GM18508 (cell line): Measurements from ENCODE around the gene HINFP.

Source experiments
- ATAC-seq: cut with Tn5 transposase; IDR thresholded peaks from one replicate; pipeline ENCODE4 v1.9.1; 2021; ENCODE audit warnings: moderate number of reproducible peaks; ENCODE audit not compliant: insufficient read depth, unreplicated experiment

The HINFP gene

GRCh38 chr11:119121008-119121810, at the start of gene HINFP:
Gene HINFP, plus strand, starts transcription at chr11:119121580. Its CDS starts 5,365 bp downstream, at chr11:119126945.
- ATAC-seq = peak; percentile 68

DNA sequence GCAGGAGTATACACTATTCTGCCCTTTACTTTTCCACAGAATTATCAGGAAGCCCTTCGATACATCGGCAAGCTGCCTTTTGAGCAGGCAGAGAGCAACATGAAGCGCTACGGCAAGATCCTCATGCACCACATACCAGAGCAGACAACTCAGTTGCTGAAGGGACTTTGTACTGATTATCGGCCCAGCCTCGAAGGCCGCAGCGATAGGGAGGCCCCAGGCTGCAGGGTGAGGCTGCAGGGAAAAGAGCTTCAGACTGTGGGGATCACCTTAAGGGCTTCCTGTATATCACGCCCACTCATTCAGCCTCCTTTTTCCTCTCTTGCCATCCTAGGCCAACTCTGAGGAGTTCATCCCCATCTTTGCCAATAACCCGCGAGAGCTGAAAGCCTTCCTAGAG, 43.5 kb upstream of the HINFP start:
- ATAC-seq = no peak

GRCh38 chr11:119078675-119079420, 42.5 kb upstream of the HINFP start:
- ATAC-seq = no peak

DNA sequence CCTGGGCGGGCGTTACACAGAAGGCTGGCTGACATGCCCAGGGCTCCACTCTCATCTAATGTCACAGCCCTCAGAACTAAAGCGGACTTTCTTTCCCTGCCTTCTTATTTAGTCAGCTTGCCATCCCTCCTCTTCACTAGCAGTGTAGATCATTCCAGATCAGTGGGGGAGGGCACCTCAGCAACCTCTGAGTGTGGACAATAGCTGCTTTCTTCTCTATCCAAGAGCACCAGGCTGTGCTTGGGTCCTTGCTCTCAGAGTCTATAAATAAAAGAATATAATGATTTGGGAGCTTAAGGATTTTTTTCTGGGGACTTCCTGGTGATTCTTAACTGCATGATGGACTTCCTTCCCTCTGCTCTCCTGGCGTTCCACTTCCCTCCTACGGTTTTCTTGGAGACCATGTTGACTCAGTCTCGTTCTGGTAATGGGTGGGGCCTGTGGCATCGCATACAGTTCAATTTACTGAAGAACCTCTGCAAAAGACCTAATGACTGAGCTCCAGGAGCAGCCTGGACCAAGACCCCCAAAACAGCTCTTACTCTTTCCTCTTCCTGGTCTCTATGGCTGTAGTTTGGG, 39.6 kb upstream of the HINFP start:
- ATAC-seq = no peak

- ATAC-seq = peak; percentile 71
Measured at GRCh38 chr11:119084663-119085436, 36.5 kb upstream of the HINFP start, which contains the start of gene HMBS. Gene HMBS, plus strand, starts transcription at chr11:119084881. Its CDS starts 153 bp downstream, at chr11:119085034.

- no peak for ATAC-seq
Measured at GRCh38 chr11:119085437-119085847, 35.9 kb upstream of the HINFP start.

DNA sequence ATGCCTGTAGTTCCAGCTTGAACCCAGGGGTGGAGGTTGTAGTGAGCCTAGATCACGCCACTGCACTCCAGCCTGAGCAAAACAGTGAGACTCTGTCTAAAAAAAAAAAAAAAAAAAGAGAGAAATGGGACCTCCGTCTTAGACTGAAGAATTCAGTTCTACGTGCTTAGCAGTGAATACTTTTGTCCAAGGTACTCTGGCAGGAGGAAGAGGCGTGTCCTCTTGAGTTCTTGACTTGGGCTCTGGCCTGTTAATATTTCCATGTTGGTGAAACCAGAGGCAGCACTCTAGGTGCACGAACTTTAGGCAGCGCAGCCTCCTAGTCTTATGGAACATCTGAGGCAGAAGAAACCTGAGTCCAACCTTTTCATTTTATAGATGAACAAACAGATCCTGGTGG, 34.3 kb upstream of the HINFP start:
- ATAC-seq = no peak

DNA sequence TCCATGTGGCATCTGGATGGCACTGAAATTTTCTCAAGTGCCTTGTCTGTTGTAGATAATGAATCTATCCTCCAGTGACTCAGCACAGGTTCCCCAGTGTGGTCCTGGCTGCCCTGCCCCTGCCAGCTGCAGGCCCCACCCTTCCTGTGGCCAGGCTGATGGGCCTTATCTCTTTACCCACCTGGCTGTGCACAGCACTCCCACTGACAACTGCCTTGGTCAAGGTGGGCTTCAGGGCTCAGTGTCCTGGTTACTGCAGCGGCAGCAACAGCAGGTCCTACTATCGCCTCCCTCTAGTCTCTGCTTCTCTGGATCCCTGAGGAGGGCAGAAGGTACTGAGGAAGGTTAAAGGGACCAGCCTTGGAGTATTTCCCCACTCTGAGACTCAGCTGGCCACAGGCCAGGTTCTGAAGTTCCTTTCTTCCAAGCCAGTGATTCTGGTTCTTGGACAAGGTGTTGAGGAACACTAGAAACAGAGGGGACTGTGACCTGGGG, 33.6 kb upstream of the HINFP start:
- ATAC-seq = no peak

DNA sequence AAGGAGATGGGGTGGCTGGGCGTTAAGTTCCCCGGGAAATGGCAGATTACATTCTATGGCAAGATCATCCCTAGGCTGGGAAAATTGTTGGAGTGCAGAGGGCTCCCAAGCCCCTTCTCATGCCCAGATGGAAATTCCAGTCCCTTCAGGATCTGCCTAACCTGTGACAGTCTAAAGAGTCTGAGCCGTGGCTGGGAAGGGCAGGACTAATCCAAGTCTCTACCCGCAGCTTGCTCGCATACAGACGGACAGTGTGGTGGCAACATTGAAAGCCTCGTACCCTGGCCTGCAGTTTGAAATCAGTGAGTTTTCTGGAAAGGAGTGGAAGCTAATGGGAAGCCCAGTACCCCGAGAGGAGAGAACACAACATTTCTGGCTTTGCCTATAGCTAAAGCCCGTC, 33.0 kb upstream of the HINFP start:
- no peak for ATAC-seq

DNA sequence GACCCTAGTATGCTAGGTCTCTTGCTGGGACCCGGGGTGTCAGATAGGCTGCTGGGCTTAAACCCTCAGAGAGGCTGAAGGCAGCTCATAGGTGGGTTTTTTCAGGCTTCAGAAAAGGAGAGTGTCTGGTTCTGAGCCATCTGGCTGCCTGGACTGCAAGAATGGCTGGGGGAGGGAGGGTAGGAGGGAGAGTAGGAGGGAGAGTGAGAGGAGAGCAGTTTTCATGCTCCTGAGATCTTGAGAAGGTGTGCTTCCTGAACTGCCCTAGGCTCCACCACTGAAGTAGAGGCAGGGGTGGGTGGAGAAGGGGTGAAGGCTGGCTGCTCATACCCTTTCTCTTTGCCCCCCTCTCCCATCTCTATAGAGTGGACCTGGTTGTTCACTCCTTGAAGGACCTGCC, 32.1 kb upstream of the HINFP start:
- no peak for ATAC-seq

DNA sequence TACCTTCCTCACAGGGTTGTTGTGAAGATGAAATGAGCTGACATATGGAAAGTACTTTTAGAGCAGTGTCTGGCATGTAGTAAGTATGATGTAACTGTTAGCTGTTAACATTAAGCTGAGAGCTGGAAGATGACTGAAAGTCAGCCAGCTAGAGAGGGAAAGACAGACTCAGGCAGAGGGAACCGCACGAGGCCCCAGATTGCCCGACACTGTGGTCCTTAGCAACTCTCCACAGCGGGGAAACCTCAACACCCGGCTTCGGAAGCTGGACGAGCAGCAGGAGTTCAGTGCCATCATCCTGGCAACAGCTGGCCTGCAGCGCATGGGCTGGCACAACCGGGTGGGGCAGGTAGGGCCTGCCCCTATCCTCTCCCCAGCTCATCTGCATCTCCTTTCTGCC, 30.2 kb upstream of the HINFP start:
- ATAC-seq = no peak

DNA sequence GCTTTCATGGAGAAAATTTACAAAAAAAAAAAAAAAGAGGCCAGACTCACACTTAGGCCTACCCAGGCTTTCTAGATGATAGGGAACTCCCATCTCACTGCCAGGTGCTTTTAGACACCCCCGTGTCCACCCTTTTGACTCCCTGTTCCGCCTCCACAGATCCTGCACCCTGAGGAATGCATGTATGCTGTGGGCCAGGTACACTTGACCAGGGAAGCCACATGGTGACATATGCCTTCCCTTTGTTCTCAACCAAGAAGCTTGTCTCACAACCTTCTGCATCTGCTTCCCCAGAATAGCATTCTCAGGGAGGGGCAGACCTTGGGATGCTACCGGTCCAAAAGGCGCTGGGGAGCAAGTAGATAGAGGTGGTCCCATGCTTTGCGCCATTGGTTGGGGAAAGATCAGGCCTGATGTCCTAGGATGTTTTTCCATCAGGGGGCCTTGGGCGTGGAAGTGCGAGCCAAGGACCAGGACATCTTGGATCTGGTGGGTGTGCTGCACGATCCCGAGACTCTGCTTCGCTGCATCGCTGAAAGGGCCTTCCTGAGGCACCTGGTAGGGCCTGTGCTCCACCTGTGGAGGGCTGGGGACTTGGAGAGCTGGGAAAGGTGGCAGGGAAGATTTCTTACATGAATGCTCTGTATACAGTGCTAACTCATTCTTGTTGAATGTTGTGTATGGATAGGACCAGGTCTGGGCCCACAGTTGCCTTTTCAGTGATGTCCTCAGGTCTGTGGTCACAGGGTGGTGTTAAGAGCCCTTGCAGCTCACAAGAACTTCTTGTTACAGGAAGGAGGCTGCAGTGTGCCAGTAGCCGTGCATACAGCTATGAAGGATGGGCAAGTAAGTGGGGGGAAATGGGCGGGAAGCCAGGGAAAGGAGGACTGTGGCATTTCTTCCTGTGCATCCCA, 29.2 kb upstream of the HINFP start:
- no peak for ATAC-seq

- ATAC-seq = no peak
Measured at GRCh38 chr11:119092880-119093842, 28.2 kb upstream of the HINFP start.

DNA sequence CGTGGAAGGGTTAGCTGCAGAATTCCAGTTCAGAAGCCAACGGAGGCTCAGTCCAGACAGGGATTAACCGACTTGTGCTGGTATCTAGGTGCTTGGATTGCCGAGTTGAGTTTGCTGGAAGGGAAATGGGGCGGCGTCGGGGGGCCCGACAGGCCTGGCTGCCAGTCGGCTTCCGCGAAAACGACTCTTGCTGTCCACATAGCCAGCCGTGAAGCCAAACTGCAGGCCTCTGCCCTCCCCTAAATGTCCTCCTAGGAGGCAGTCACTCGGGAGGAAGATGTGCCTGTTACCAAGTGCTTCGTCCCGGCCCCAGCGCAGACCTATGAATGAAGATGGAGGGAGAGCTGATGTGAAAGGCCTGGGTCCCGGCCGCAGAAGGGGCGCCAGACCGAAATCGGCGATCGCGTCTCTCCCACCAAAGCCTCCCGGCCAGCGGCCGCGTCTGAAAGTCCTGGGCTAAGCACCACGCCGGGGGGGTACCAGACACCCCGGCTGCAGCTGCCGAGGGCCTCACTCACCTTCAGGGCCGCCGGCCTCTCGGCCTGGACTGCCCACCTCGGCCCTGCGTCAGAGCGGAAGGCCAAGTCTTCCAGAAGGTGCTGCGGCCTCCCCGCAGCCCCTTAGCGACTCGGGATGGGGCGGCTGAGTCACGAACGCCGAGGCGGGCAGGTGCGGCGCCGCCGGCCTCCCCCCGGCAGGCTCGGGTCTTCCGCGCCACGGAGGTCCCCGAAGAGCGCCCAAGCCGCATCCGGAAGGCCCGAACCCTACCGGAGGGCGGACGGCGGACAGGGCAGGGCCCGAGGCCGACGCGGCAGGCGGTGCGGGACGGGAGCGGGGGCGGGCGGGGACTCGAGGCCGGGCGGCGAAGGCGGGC, 27.2 kb upstream of the HINFP start:
- no peak for ATAC-seq

DNA sequence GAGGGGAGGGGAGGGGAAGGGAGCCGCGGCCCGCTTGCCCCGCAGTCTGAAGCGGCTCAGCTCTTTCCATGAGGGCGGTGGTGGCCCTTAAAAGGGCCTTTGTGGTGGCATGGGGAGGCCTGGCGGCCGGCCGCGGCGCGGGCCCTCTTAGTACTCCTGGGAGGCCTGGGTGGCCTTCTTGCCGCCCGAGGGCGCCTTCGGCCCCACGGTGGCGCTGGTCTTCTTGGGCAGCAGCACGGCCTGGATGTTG, 26.6 kb upstream of the HINFP start:
- no peak for ATAC-seq

GRCh38 chr11:119095066-119095880, 26.1 kb upstream of the HINFP start:
- peak; percentile 68 for ATAC-seq

GRCh38 chr11:119099711-119100110, 21.7 kb upstream of the HINFP start:
- ATAC-seq = no peak
